Liver (tissue), 9 donors: Measurements from ENCODE around the gene SUCLG2. TPM values are rescaled to one million over a fixed set of nuclear protein-coding genes. Genes with fewer than 3 reads are reported as not detected.

Experiments used
- DNase-seq: peaks from one replicate; pipeline ENCODE4 v3.0.0-alpha.2; 2017; ENCODE audit warnings: low spot score
- H3K27ac ChIP-seq, 2 donors: one replicate each; pipeline ENCODE4 v1.7.0; 2013; ENCODE audit warnings: inconsistent platforms in 2 of 2, low read length in 2 of 2, control low read depth in 1 of 2, low read depth in 1 of 2, mild to moderate bottlenecking in 1 of 2
- H3K27me3 ChIP-seq, 4 donors: one replicate each; pipeline versions ENCODE4 v1.6.1 to v1.7.0; 2013; ENCODE audit warnings: low read length in 3 of 4, inconsistent platforms in 1 of 4, mild to moderate bottlenecking in 1 of 4, moderate library complexity in 1 of 4; ENCODE audit not compliant: control insufficient read depth in 4 of 4, insufficient read depth in 4 of 4
- H3K36me3 ChIP-seq, 4 donors: one replicate each; pipeline versions ENCODE4 v1.6.1 to v1.7.0; 2013; ENCODE audit warnings: low read length in 3 of 4, mild to moderate bottlenecking in 3 of 4, low read depth in 1 of 4, moderate library complexity in 1 of 4; ENCODE audit not compliant: control insufficient read depth in 4 of 4, insufficient read depth in 3 of 4
- H3K4me1 ChIP-seq, 4 donors: one replicate each; pipeline versions ENCODE4 v1.6.1 to v1.7.0; 2013; ENCODE audit warnings: low read length in 3 of 4, mild to moderate bottlenecking in 3 of 4, moderate library complexity in 1 of 4; ENCODE audit not compliant: control insufficient read depth in 4 of 4, insufficient read depth in 4 of 4
- H3K4me3 ChIP-seq, 3 donors: one replicate each; pipeline versions ENCODE4 v1.6.1 to v1.7.0; 2013; ENCODE audit warnings: low read length in 3 of 3, control low read depth in 1 of 3, low read depth in 1 of 3, mild to moderate bottlenecking in 1 of 3
- H3K9ac ChIP-seq, 2 donors: one replicate each; pipeline ENCODE4 v1.7.0; 2013; ENCODE audit warnings: low read length in 2 of 2, mild to moderate bottlenecking in 2 of 2, moderate library complexity in 2 of 2, control low read depth in 1 of 2, low read depth in 1 of 2
- H3K9me3 ChIP-seq, 4 donors: one replicate each; pipeline versions ENCODE4 v1.6.1 to v1.7.0; 2013; ENCODE audit warnings: low read length in 3 of 4; ENCODE audit not compliant: control insufficient read depth in 4 of 4
- CTCF ChIP-seq: fragments of 150-350 bp; IDR thresholded peaks from 2 replicates; pipeline ENCODE4 v1.5.1; 2017; ENCODE audit warnings: improper control_type of control experiment, low read depth, low read length; ENCODE audit not compliant: missing input control
- EGR1 ChIP-seq, 2 donors: IDR thresholded peaks; 2 replicates each; pipeline ENCODE4 v1.6.1; 2016 to 2018; ENCODE audit warnings: antibody characterized with exemption in 2 of 2, low read depth in 2 of 2
- FOXA1 ChIP-seq: IDR thresholded peaks from 2 replicates; pipeline ENCODE4 v1.6.1; 2016; ENCODE audit warnings: antibody characterized with exemption
- FOXA2 ChIP-seq: IDR thresholded peaks from 2 replicates; pipeline ENCODE4 v1.6.1; 2016; ENCODE audit warnings: antibody characterized with exemption
- GABPA ChIP-seq, 2 donors: IDR thresholded peaks in 1 of 2; conservative IDR thresholded peaks in 1 of 2; 2 replicates each; pipeline ENCODE4 v1.6.1; 2016; ENCODE audit warnings: antibody characterized with exemption in 2 of 2, mild to moderate bottlenecking in 1 of 2, moderate library complexity in 1 of 2
- HNF4A ChIP-seq, 2 donors: conservative IDR thresholded peaks; 2 replicates each; pipeline ENCODE4 v1.6.1; 2016; ENCODE audit warnings: antibody characterized with exemption in 2 of 2, mild to moderate bottlenecking in 2 of 2
- HNF4G ChIP-seq: IDR thresholded peaks from 2 replicates; pipeline ENCODE4 v1.6.1; 2016; ENCODE audit warnings: antibody characterized with exemption
- JUND ChIP-seq, 2 donors: IDR thresholded peaks; 2 replicates each; pipeline ENCODE4 v1.6.1; 2016; ENCODE audit warnings: antibody characterized with exemption in 2 of 2
- NR2F2 ChIP-seq: IDR thresholded peaks from 2 replicates; pipeline ENCODE4 v1.6.1; 2016; ENCODE audit warnings: antibody characterized with exemption
- RAD21 ChIP-seq, 2 donors: IDR thresholded peaks; 2 replicates each; pipeline ENCODE4 v1.6.1; 2016; ENCODE audit warnings: antibody characterized with exemption in 2 of 2, mild to moderate bottlenecking in 2 of 2
- REST ChIP-seq: IDR thresholded peaks from 2 replicates; pipeline ENCODE4 v1.6.1; 2016; ENCODE audit warnings: antibody characterized with exemption, mild to moderate bottlenecking
- RXRA ChIP-seq, 2 donors: IDR thresholded peaks; 2 replicates each; pipeline ENCODE4 v1.6.1; 2017 to 2018; ENCODE audit warnings: antibody characterized with exemption in 2 of 2, mild to moderate bottlenecking in 1 of 2
- SP1 ChIP-seq: IDR thresholded peaks from 2 replicates; pipeline ENCODE4 v1.6.1; 2018; ENCODE audit warnings: antibody characterized with exemption, mild to moderate bottlenecking
- TAF1 ChIP-seq: conservative IDR thresholded peaks from 2 replicates; pipeline ENCODE4 v1.6.1; 2016; ENCODE audit warnings: antibody characterized with exemption, mild to moderate bottlenecking
- YY1 ChIP-seq: IDR thresholded peaks from 2 replicates; pipeline ENCODE4 v1.6.1; 2016; ENCODE audit warnings: antibody characterized with exemption, mild to moderate bottlenecking
- WGBS: extraction: QIAGEN DNeasy Blood & Tissue Kit; methylation state at CpG from one replicate; pipeline ENCODE4 v1.1.7; 2013; 5-methylcytosine and 5-hydroxymethylcytosine counted together
- polyA plus RNA-seq, 2 donors: library from polyadenylated mRNA; stranded (reverse) in 1 of 2; unstranded in 1 of 2; fragments of 200-250 nt in 1 of 2; fragments of >200 nt in 1 of 2; fragmentation: Nextera tagmentation in 1 of 2; extraction: Ambion mirVana in 1 of 2; gene quantifications; one replicate each; pipeline versions ENCODE4 v1.2.1 to v1.2.3, GENCODE V29; 2013 to 2015
- total RNA-seq, 2 donors: library from RNA; depleted of rRNA; stranded (reverse); fragments of >200 nt; gene quantifications; one replicate each; pipeline ENCODE4 v1.2.3, GENCODE V29; 2014
- TF ChIP-seq, protein P1 (sequence below): IDR thresholded peaks from 2 replicates; pipeline ENCODE4 v1.6.1; 2016; ENCODE audit warnings: antibody characterized with exemption
- TF ChIP-seq, protein P2 (sequence below): IDR thresholded peaks from 2 replicates; pipeline ENCODE4 v1.6.1; 2016; ENCODE audit warnings: antibody characterized with exemption
- TF ChIP-seq, protein P3 (sequence below): IDR thresholded peaks from 2 replicates; pipeline ENCODE4 v1.6.1; 2016; ENCODE audit warnings: antibody characterized with exemption
- donor health status: healthy.
- donor health status: healthy.
- donor health status: healthy.
- donor health status: healthy.
- donor health status: healthy.

The SUCLG2 gene, protein sequence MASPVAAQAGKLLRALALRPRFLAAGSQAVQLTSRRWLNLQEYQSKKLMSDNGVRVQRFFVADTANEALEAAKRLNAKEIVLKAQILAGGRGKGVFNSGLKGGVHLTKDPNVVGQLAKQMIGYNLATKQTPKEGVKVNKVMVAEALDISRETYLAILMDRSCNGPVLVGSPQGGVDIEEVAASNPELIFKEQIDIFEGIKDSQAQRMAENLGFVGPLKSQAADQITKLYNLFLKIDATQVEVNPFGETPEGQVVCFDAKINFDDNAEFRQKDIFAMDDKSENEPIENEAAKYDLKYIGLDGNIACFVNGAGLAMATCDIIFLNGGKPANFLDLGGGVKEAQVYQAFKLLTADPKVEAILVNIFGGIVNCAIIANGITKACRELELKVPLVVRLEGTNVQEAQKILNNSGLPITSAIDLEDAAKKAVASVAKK
- total RNA-seq (100 to 1,000 TPM in 1 of 2 donors, 10 to 100 TPM in 1; 45.3 to 114 TPM), polyA plus RNA-seq (100 to 1,000 TPM in 1 of 2 donors, 10 to 100 TPM in 1; 77.2 to 108 TPM)

DNA sequence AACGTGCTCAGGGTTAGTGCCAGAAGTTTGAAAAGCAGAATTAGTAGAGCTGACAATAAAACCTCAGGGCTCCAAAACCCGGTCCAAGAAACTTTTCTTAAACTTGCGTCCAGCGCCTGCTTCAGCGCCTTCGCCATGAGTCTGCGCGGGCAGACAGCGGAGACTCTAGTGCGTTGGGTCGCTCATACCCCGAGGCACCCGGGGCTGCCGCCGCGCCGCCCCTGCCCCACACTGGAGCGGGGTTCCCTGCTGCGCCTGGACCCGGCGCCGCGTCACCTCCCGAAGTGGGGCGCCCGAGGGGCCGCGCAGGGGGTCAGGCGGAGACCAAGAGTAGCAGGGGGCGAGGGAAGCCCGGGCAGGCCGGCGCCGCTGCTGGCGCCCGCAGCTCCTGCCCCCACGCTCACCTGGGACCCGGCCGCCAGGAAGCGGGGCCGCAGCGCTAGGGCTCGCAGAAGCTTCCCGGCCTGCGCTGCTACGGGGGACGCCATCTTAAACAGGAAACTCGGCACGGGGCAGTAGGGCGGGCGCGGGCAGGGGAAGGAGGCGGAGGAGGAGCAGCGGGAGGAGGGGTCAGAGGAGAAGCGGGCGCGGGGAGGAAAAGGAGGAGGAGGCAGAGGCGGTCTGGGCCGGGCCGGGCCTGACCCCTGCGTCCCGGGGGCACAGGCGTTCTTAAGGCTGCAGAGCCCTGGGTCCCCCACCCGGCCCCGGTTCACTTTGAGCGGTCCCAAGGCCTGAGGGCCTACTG is at the start of gene SUCLG2:
TSS of gene SUCLG2 (minus strand) at position 514 of the 745 bp plus-strand sequence. CDS start at position 488, 26 bp downstream.
- H3K27me3 ChIP-seq, result no peaks in the 10 kb centered on the region
- H3K36me3 ChIP-seq, result no peaks in the 10 kb centered on the region
- TF ChIP-seq, protein P1, sequence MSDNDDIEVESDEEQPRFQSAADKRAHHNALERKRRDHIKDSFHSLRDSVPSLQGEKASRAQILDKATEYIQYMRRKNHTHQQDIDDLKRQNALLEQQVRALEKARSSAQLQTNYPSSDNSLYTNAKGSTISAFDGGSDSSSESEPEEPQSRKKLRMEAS, result no peak
- TF ChIP-seq, protein P2, sequence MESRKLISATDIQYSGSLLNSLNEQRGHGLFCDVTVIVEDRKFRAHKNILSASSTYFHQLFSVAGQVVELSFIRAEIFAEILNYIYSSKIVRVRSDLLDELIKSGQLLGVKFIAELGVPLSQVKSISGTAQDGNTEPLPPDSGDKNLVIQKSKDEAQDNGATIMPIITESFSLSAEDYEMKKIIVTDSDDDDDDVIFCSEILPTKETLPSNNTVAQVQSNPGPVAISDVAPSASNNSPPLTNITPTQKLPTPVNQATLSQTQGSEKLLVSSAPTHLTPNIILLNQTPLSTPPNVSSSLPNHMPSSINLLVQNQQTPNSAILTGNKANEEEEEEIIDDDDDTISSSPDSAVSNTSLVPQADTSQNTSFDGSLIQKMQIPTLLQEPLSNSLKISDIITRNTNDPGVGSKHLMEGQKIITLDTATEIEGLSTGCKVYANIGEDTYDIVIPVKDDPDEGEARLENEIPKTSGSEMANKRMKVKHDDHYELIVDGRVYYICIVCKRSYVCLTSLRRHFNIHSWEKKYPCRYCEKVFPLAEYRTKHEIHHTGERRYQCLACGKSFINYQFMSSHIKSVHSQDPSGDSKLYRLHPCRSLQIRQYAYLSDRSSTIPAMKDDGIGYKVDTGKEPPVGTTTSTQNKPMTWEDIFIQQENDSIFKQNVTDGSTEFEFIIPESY, result no peak
- TF ChIP-seq TAF1 (peak; percentile 34), FOXA2 (no peak), FOXA1 (no peak), RAD21 (IDR thresholded peaks at IDR 0.05) (peak; percentile 15 to 60), SP1 (peak; percentile 58), HNF4G (no peak), YY1 (peak; percentile 96), RXRA (IDR thresholded peaks at IDR 0.05) (peak; percentile 52 to 62), GABPA (IDR thresholded peaks at IDR 0.05 in 1 of 2, conservative IDR thresholded peaks at IDR 0.05 in 1 of 2) (peak in 1 of 2 donors; percentile 36), CTCF (no peak), HNF4A (conservative IDR thresholded peaks at IDR 0.05) (peak; percentile 52 to 59), REST (peak; percentile 48), EGR1 (IDR thresholded peaks at IDR 0.05; ENCODE audit: low read depth in 2 of 2) (no peak), JUND (IDR thresholded peaks at IDR 0.05) (peak in 1 of 2 donors; percentile 18), NR2F2 (peak; percentile 66)
- TF ChIP-seq, protein P3, sequence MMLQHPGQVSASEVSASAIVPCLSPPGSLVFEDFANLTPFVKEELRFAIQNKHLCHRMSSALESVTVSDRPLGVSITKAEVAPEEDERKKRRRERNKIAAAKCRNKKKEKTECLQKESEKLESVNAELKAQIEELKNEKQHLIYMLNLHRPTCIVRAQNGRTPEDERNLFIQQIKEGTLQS, result no peak
- H3K27ac ChIP-seq, result peak within 1 kb of the TSS; percentile 99 to 100
- H3K4me1 ChIP-seq, result peaks cover 9 to 48% (median 26%) of the 10 kb centered on the region in 4 donors
- WGBS, result under 1% methylated on average over 66 of the region's 66 CpGs
- peak; percentile 83 for DNase-seq
- H3K9me3 ChIP-seq, result no peaks in the 10 kb centered on the region
- H3K9ac ChIP-seq, result peak within 1 kb of the TSS; percentile 80 to 84
- H3K4me3 ChIP-seq, result peak within 1 kb of the TSS; percentile 80 to 97 (median 96)
